OCI-LY7 (cell line): Measurements from ENCODE around the gene KNSTRN.

Source experiments
- CTCF ChIP-seq: fragments of 200-600 bp; sonication (generic); conservative IDR thresholded peaks from 2 replicates; pipeline ENCODE4 v1.5.1; 2014; ENCODE audit warnings: mild to moderate bottlenecking, antibody characterized with exemption, low read length, moderate library complexity, mixed read lengths
- EZH2phosphoT487 ChIP-seq: fragments of 200-600 bp; sonication (generic); IDR thresholded peaks from 2 replicates; pipeline ENCODE4 v1.6.1; 2018; ENCODE audit warnings: low read depth, borderline replicate concordance, mild to moderate bottlenecking, mixed run types, antibody characterized with exemption, low read length, moderate library complexity, mixed read lengths

- TF ChIP-seq CTCF (no peak), EZH2phosphoT487 (no peak)
Observed at GRCh38 chr15:40379374-40379773, 3.1 kb upstream of the KNSTRN start.
